Fibroblast of villous mesenchyme (primary cell): Measurements from ENCODE around the gene SHC1. TPM values are rescaled to one million over a fixed set of nuclear protein-coding genes. Genes with fewer than 3 reads are reported as not detected.
A peak's percentile ranks its signal among the peaks of the same experiment; 100 is the strongest.

Source experiments
- DNase-seq: peaks from one replicate; pipeline ENCODE4 v3.0.0-alpha.2; 2010; ENCODE audit warnings: low read depth
- H3K4me3 ChIP-seq: 2 replicates; pipeline ENCODE4 v1.5.1; 2011; ENCODE audit warnings: low read depth, mild to moderate bottlenecking, low read length
- total RNA-seq: library from RNA; depleted of rRNA; stranded (reverse); fragments of >200 nt; gene quantifications from 2 replicates; pipeline ENCODE4 v1.2.3, GENCODE V29; 2012
- TF ChIP-seq, protein P1 (sequence below): IDR thresholded peaks from 2 replicates; pipeline ENCODE4 v1.5.1; 2012; ENCODE audit warnings: low read depth, mild to moderate bottlenecking, low read length; ENCODE audit not compliant: insufficient read depth

Gene SHC1
- total RNA-seq, 1 donor, result 330 TPM

DNA sequence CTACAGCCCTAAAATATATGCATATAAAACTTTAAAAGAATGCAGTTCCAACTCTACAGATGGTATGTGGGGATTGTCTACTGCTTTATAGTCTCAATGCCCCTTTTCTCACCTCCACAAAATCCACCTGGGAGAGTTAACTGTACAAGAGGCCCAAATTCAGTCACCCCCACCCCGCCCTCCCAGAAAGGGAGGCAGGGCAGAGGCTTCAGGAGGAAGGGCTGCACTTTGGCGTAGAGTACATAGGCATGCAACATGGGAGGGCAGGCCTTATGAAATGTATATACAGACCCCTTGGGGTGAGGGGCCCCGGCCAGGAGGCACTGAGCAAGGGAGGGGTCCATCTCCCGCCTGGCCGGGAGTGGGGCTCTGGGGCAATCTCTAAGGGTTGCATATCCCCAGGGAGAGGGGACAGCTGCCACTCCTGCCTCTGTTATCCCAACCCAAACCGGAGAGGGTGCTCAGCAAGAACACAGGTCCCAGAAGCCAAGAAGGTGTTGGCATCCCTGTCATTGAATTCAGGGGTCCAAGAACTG, 7.7 kb downstream of the SHC1 start:
- H3K4me3 ChIP-seq, result no peak overlapping the region
- no peak for DNase-seq
- TF ChIP-seq, protein P1, sequence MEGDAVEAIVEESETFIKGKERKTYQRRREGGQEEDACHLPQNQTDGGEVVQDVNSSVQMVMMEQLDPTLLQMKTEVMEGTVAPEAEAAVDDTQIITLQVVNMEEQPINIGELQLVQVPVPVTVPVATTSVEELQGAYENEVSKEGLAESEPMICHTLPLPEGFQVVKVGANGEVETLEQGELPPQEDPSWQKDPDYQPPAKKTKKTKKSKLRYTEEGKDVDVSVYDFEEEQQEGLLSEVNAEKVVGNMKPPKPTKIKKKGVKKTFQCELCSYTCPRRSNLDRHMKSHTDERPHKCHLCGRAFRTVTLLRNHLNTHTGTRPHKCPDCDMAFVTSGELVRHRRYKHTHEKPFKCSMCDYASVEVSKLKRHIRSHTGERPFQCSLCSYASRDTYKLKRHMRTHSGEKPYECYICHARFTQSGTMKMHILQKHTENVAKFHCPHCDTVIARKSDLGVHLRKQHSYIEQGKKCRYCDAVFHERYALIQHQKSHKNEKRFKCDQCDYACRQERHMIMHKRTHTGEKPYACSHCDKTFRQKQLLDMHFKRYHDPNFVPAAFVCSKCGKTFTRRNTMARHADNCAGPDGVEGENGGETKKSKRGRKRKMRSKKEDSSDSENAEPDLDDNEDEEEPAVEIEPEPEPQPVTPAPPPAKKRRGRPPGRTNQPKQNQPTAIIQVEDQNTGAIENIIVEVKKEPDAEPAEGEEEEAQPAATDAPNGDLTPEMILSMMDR, result no peak

DNA sequence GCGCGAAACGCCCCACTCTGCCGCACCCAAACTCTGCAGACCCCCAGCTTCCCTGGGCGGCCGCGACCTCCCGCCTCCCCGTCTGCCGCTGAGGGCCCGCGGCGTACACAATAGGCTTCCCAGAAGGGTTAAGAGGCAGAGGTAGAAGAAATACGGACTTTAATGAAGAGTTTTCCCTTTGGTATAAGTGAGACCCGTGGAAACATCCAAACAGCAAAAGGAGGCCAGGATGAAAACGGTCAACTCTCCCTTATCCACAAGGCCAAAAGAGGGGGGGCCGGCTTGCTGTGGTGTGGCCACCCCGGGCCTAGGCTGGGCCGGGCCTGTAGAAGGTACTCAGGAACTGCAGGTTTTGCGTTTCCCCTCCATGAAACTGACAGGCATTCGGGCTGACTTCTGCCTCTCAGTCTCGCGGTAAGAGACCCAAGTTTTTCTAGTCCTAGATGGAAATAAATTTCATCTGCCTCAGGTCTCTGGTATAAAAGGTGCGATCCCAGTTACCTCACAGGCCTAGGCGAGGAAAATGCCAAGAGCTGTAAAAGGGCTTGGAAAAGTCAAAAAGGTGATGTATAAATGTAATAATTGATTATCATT, 8.3 kb downstream of the SHC1 start:
- TF ChIP-seq, protein P1, result no peak
- H3K4me3 ChIP-seq, result peak overlapping the region; percentile 73
- no peak for DNase-seq

DNA sequence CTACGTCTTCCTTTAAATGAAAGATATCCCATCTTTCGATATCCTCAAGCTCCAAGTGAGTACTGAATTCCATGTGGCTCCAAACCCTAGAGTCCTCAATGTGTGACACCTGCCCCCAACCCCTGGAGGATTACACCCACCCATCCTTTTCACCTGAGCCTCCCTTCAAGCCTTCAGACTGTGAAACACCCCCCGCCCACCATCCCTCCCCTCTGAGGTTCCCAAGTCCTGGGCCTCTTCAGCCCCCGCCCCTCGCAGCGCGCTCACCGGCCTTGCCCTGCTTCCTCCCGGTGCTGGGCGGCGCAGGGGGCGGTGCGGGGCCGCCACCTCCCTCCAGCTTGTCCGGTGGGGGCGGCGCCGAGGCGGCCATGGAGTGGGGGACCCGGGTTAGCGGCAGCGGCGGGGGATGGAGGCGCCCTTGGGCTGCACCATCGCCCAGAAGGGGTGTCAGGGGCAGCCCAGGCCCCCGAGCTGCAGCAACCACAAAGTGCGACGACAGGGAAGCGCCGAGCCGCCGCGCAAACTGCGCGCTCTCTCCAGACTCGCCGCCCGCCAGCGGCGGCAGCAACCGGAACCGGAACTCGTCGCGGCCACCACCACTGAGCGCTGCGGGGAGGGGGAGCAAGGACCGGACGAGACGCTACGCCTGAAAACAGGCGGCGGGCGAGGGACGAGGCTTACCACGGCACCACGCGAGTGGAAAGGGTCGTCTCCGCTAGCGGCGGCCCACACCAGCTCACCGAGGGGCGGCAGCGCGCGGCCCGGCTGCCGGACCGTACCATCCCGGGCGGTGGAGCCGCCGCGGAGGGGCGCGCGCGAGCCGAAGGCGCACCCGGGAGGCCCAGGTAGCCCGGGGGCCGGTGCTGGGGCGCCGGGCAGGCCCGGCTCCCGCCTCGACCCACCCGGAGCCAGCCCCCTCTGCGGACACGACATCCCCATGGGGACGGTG, 9.1 kb downstream of the SHC1 start, which contains the start of gene PYGO2:
Gene PYGO2 (minus strand): TSS at position 576 of the 949 bp plus-strand sequence. CDS start 206 bp downstream, at position 370.
- peak; percentile 74 for DNase-seq
- H3K4me3 ChIP-seq, result peak within 1 kb of the TSS; percentile 73
- TF ChIP-seq, protein P1, result peak; percentile 26

DNA sequence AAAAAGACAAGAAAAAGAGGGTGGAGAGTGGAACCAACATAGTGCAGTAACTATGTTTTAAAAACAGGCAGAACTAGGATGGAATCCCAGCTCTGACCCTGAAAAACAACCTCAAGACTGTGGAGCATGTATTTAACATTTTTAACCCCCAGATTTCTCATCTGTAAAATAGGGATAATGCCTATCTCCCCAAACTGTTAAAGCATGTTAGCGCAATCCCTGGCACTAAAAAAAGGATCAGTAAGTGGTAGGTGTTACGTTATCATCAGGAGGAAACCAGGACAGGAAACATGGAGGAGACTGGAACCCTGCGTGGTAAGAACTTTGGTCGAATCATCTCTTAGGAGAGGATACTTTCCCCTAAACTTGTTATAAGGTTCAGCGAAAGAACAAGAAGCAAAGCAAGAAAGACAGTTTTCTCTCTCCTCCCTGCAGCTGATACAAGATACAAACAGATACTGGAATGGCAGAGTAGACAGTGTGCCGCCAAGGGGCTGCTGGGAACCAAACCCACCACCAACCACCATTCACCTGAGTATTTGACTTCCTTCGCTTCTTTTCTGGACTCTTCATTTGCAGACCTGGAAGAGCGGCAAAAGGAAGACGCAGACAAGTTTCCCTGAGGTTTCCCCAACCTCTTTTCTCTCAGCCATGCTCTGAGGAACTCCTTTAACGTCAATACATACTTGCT, 10.0 kb downstream of the SHC1 start:
- TF ChIP-seq, protein P1, result no peak
- no peak for DNase-seq
- peak overlapping the region; percentile 73 for H3K4me3 ChIP-seq

DNA sequence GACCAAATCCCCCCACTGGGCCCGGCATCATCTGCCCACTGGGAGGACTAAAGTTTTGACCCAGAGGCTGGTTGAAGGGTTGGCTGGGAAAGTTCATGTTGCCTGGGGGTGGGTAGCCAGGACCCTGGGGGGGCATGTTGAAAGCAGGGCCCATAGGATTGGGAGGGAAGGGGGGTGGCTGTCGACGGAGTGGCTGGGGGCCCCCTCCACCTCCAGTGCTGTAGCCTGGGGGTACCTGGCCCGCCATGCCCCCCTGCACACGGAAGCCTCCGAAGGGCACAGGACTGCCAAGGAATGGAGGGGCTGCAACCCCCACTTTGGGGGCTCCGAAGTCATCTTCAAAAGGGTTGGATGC, 11.1 kb downstream of the SHC1 start:
- DNase-seq, result no peak
- no peak overlapping the region for H3K4me3 ChIP-seq
- TF ChIP-seq, protein P1, result no peak

DNA sequence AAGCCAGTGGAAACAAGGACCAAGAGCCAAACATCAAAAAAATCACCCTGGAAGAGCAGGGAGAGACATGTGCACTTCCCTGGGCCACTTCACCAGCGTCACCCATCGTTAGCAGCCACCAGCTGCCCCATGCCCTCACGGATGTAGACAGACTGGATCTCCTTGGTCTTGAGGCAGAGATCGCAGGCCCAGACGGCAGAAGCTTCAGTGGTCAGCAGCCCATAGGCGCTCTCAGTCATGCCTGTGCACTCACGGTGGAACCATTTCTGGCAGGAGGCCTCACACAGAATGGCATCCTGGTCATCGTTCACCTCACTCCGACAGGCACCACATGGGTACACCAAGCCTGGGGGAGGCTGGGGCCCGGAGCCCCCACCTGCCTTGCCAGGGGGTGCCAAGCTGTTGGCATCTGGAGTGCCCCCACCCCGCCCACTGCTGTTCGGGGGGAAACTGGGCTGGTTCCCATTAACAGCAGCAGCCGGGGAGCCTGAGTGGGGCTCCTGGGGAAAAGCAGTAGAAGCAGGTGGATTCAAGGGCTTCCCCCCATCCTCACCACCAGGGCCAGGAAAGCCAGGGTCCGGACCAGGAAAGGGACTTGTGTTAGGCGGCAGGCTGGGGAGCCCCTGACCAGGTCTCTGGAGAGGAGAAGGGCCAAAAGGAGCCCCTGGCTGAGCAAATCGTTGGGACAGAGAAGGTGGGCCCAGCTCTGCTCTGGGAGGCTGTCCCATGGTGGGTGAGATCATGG, 11.7 kb downstream of the SHC1 start:
- H3K4me3 ChIP-seq, result no peak overlapping the region
- TF ChIP-seq, protein P1, result no peak
- no peak for DNase-seq
